HT-29 (cell line): Measurements from ENCODE around the gene RARA. TPM values are rescaled to one million over a fixed set of nuclear protein-coding genes. Genes with fewer than 3 reads are reported as not detected.
A peak's percentile ranks its signal among the peaks of the same experiment; 100 is the strongest.

Experiments used
- DNase-seq: peaks from one replicate; pipeline ENCODE4 v3.0.0-alpha.2; 2015; ENCODE audit warnings: low spot score
- total RNA-seq: library from RNA; depleted of rRNA; stranded (reverse); fragments of >200 nt; shearing (Covaris generic); gene quantifications from 2 replicates; pipeline ENCODE4 v1.2.3, GENCODE V29; 2014

The RARA gene
- total RNA-seq, 1 experiment from 2014 or later = 44.5 TPM

- DNase-seq = no peak
These were observed 6.9 kb downstream of the RARA start for GRCh38 chr17:40315678-40316570.

GRCh38 chr17:40316571-40317344 is 7.8 kb downstream of the RARA start:
- DNase-seq = peak; percentile 64

- DNase-seq = peak; percentile 76
These were observed 8.4 kb downstream of the RARA start for GRCh38 chr17:40317345-40317873.

GRCh38 chr17:40317880-40318829 is 9.2 kb downstream of the RARA start:
- DNase-seq = peak; percentile 96

GRCh38 chr17:40318830-40319391 is 9.9 kb downstream of the RARA start:
- DNase-seq = no peak

GRCh38 chr17:40319651-40320540 is 10.9 kb downstream of the RARA start:
- DNase-seq = no peak

GRCh38 chr17:40320756-40321523 is 12.0 kb downstream of the RARA start:
- DNase-seq = no peak

GRCh38 chr17:40321524-40321929 is 12.5 kb downstream of the RARA start:
- DNase-seq = no peak

GRCh38 chr17:40321961-40322357 is 13.0 kb downstream of the RARA start:
- no peak for DNase-seq

- DNase-seq = peak; percentile 78
These were observed 13.7 kb downstream of the RARA start for GRCh38 chr17:40322358-40323315.

GRCh38 chr17:40323391-40324381 is 14.7 kb downstream of the RARA start:
- DNase-seq = no peak

GRCh38 chr17:40325156-40326013 is 16.4 kb downstream of the RARA start:
- DNase-seq = no peak

GRCh38 chr17:40326014-40326831 is 17.2 kb downstream of the RARA start:
- DNase-seq = no peak

GRCh38 chr17:40326832-40327199 is 17.8 kb downstream of the RARA start:
- DNase-seq = no peak

- no peak for DNase-seq
These were observed 18.3 kb downstream of the RARA start for GRCh38 chr17:40327244-40327729.
